Panc1 (cell line): Measurements from ENCODE around the gene PANK4. TPM values are rescaled to one million over a fixed set of nuclear protein-coding genes. Genes with fewer than 3 reads are reported as not detected.
A peak's percentile ranks its signal among the peaks of the same experiment; 100 is the strongest.

ENCODE experiments used
- ATAC-seq: fragments of 200-7000 bp; cut with Tn5 transposase; 2 replicates; pipeline ENCODE4 v1.9.1; 2020; ENCODE audit warnings: mild to moderate bottlenecking, moderate library complexity
- BruUV-seq: library from RNA; stranded (reverse); fragments of 400-500 nt; replicated peaks from 2 replicates; lab custom pipeline; 2021; lab: Mats Ljungman, UMichigan
- CTCF ChIA-PET: fragments of 300-600 bp; sonication (Branson Sonifier 250); formaldehyde crosslinking; loops from one replicate; lab custom pipeline; 2022; ENCODE audit warnings: antibody characterized with exemption; lab: Charles Lee
- POLR2A ChIA-PET: fragments of 300-600 bp; sonication (Branson Sonifier 250); formaldehyde crosslinking; loops from one replicate; lab custom pipeline; 2022; ENCODE audit warnings: antibody characterized with exemption; lab: Charles Lee
- DNase-seq: peaks from one replicate; pipeline ENCODE4 v3.0.0-alpha.2; 2010; ENCODE audit warnings: low read depth, low spot score
- H3K27ac ChIP-seq: 2 replicates; pipeline ENCODE4 v1.5.1; 2011; ENCODE audit warnings: mild to moderate bottlenecking, low read length, inconsistent platforms
- H3K27me3 ChIP-seq: fragments of 200-500 bp; sonication (Bioruptor generic); 2 replicates; pipeline ENCODE4 v1.6.0; 2014; ENCODE audit warnings: low read length, inconsistent platforms; ENCODE audit not compliant: control insufficient read depth, insufficient read depth
- H3K36me3 ChIP-seq: fragments of 200-500 bp; sonication (Bioruptor generic); 2 replicates; pipeline ENCODE4 v1.5.1; 2014; ENCODE audit warnings: inconsistent platforms, mild to moderate bottlenecking, low read length, moderate library complexity; ENCODE audit not compliant: control insufficient read depth, insufficient read depth
- H3K4me1 ChIP-seq: 2 replicates; pipeline ENCODE4 v1.5.1; 2011; ENCODE audit warnings: inconsistent platforms, mild to moderate bottlenecking, low read length, moderate library complexity; ENCODE audit not compliant: control insufficient read depth, insufficient read depth
- H3K4me3 ChIP-seq, 2 experiments: 2 replicates each; pipeline ENCODE4 v1.5.1; 2011 to 2012; ENCODE audit warnings: low read depth in 2 of 2, low read length in 2 of 2, mild to moderate bottlenecking in 2 of 2, inconsistent platforms in 1 of 2, moderate library complexity in 1 of 2
- H3K9me3 ChIP-seq: fragments of 200-500 bp; sonication (Bioruptor generic); 2 replicates; pipeline ENCODE4 v1.5.1; 2014; ENCODE audit warnings: low read depth, mild to moderate bottlenecking, inconsistent platforms, low read length, moderate library complexity; ENCODE audit not compliant: control insufficient read depth, insufficient read depth
- POLR2AphosphoS5 ChIP-seq: IDR thresholded peaks from 2 replicates; pipeline ENCODE4 v1.6.1; 2012; ENCODE audit warnings: mild to moderate bottlenecking, low read depth, low read length, moderate library complexity
- SIN3A ChIP-seq: IDR thresholded peaks from 2 replicates; pipeline ENCODE4 v1.6.1; 2012; ENCODE audit warnings: low read depth, mild to moderate bottlenecking, low read length, moderate library complexity, borderline replicate concordance; ENCODE audit not compliant: insufficient read depth
- TCF7L2 ChIP-seq: IDR thresholded peaks from 2 replicates; pipeline ENCODE4 v1.6.1; 2011; ENCODE audit warnings: mild to moderate bottlenecking, low read depth, low read length, inconsistent platforms
- in situ Hi-C: cut with HindIII; loops from 2 replicates; pipeline ENCODE4 v1.10.0; 2016; ENCODE audit warnings: low sequenced_read_pairs, low pct_unique_long_range_greater_than_20kb
- intact Hi-C: fragments of 100-400 bp; cut with micrococcal nuclease; formaldehyde crosslinking; loops from one replicate; pipeline ENCODE4 v1.10.0; 2022; ENCODE audit not compliant: unreplicated experiment
- total RNA-seq: library from RNA; stranded (reverse); gene quantifications from one replicate; pipeline ENCODE4 v1.2.1, GENCODE V29; 2021; ENCODE audit not compliant: unreplicated experiment
- TF ChIP-seq, protein P1 (sequence below): fragments of 450-650 bp; IDR thresholded peaks from 2 replicates; pipeline ENCODE4 v1.5.1; 2017; ENCODE audit warnings: mild to moderate bottlenecking
- TF ChIP-seq, protein P2 (sequence below), 2 experiments: IDR thresholded peaks; 2 replicates each; pipeline ENCODE4 v1.6.1; 2011 to 2012; ENCODE audit warnings: low read depth in 2 of 2, control low read depth in 1 of 2, low read length in 1 of 2, mild to moderate bottlenecking in 1 of 2, moderate library complexity in 1 of 2; ENCODE audit not compliant: insufficient read depth in 1 of 2

Gene PANK4
- total RNA-seq, 1 experiment from 2014 or later, result 35.9 TPM

DNA sequence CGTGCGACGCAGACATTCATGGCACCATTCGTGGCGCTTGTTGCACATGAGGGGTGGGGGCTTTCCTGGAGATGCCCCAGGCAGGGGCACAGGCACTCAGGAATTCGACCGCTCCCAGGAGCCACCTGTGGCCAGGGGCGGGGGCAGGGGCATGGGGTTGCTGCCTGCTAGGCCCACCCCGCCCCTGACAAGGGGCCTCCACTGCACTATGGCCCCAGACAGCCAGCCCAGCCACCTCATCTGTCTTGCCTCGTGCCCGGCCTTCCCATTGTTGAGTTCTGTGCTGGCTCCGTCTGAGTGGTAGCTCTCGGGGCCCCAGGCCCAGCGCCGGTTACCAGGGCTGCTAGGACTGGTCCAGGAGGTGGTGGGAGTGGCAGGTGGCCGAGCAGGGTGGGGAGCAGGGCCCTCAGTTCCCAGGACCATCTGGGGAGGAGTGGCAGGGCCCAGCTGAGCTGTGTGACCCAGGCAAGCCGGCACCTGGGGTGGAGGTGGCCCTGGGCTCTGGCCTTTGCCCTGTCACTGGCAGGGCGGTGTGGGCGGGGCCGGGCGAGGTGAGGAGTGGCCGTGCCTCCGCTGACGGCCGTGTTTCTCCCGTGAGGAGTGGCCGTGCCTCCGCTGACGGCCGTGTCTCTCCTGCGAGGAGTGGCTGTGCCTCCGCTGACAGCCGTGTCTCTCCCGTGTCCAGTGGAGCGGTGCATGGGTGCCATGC, 48.5 kb downstream of the PANK4 start:
- H3K4me1 ChIP-seq, result peaks cover 88% of the 10 kb centered on the region
- CTCF ChIA-PET, result interaction anchor here (0.6 kb wide), 1 partner anchor 65 kb away, joined by 4 read pairs; the partner anchor contains the start of gene PEX10

DNA sequence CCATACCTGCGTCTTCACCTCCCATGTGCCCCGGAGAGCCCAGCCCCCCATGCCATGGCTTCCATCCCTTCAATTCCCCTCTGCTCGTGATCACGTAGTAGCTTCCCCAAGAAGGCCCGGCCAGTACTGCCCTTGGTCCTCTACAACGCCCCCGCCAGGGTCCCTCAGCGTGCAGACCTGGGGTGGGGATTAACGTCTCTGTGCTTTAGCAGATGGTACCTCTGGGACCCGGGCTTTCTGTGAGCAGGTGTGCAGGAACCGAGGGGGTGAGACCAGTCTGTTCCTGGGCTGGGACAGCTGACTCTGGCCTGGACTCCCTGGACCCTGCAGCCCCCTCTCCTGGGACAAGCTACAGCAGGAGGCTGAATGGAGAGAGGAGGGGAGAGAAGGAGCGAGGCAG, 49.1 kb downstream of the PANK4 start:
- BruUV-seq, result no TSS peak
- ChIA-PET CTCF (interaction anchor here (0.6 kb wide), 1 partner anchor 65 kb away, joined by 4 read pairs; the partner anchor contains the start of gene PEX10), POLR2A (no interaction called here)
- no peaks in the 10 kb centered on the region for H3K27me3 ChIP-seq
- no peak overlapping the region for H3K4me3 ChIP-seq
- no peak for TF ChIP-seq SIN3A
- TF ChIP-seq TCF7L2, result no peak
- no peak for TF ChIP-seq POLR2AphosphoS5
- TF ChIP-seq, protein P1, sequence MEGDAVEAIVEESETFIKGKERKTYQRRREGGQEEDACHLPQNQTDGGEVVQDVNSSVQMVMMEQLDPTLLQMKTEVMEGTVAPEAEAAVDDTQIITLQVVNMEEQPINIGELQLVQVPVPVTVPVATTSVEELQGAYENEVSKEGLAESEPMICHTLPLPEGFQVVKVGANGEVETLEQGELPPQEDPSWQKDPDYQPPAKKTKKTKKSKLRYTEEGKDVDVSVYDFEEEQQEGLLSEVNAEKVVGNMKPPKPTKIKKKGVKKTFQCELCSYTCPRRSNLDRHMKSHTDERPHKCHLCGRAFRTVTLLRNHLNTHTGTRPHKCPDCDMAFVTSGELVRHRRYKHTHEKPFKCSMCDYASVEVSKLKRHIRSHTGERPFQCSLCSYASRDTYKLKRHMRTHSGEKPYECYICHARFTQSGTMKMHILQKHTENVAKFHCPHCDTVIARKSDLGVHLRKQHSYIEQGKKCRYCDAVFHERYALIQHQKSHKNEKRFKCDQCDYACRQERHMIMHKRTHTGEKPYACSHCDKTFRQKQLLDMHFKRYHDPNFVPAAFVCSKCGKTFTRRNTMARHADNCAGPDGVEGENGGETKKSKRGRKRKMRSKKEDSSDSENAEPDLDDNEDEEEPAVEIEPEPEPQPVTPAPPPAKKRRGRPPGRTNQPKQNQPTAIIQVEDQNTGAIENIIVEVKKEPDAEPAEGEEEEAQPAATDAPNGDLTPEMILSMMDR, result no peak
- TF ChIP-seq, protein P2, sequence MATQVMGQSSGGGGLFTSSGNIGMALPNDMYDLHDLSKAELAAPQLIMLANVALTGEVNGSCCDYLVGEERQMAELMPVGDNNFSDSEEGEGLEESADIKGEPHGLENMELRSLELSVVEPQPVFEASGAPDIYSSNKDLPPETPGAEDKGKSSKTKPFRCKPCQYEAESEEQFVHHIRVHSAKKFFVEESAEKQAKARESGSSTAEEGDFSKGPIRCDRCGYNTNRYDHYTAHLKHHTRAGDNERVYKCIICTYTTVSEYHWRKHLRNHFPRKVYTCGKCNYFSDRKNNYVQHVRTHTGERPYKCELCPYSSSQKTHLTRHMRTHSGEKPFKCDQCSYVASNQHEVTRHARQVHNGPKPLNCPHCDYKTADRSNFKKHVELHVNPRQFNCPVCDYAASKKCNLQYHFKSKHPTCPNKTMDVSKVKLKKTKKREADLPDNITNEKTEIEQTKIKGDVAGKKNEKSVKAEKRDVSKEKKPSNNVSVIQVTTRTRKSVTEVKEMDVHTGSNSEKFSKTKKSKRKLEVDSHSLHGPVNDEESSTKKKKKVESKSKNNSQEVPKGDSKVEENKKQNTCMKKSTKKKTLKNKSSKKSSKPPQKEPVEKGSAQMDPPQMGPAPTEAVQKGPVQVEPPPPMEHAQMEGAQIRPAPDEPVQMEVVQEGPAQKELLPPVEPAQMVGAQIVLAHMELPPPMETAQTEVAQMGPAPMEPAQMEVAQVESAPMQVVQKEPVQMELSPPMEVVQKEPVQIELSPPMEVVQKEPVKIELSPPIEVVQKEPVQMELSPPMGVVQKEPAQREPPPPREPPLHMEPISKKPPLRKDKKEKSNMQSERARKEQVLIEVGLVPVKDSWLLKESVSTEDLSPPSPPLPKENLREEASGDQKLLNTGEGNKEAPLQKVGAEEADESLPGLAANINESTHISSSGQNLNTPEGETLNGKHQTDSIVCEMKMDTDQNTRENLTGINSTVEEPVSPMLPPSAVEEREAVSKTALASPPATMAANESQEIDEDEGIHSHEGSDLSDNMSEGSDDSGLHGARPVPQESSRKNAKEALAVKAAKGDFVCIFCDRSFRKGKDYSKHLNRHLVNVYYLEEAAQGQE (IDR thresholded peaks at IDR 0.05; ENCODE audit: insufficient read depth in 1 of 2, low read depth in 2 of 2, low read length in 1 of 2), result no peak
- no peaks in the 10 kb centered on the region for H3K36me3 ChIP-seq
- in situ Hi-C loops, result no loop called here
- peaks cover 88% of the 10 kb centered on the region for H3K4me1 ChIP-seq
- no peak for ATAC-seq
- intact Hi-C loops, result loop anchor here (10.0 kb wide), 1 partner anchor 63 kb away; the partner anchor contains the start of gene PEX10
- no peak for DNase-seq
- H3K27ac ChIP-seq, result peak overlapping the region; percentile 70
- H3K9me3 ChIP-seq, result no peaks in the 10 kb centered on the region

More for the DNA sequence above, 48.5 kb downstream of the PANK4 start:
- ATAC-seq (no peak), DNase-seq (no peak)
- intact Hi-C loops, result loop anchor here (10.0 kb wide), 1 partner anchor 63 kb away; the partner anchor contains the start of gene PEX10
- TF ChIP-seq POLR2AphosphoS5, result no peak
- TF ChIP-seq, protein P1, result no peak
- Histone ChIP-seq H3K27me3 (no peaks in the 10 kb centered on the region), H3K36me3 (no peaks in the 10 kb centered on the region), H3K9me3 (no peaks in the 10 kb centered on the region), H3K4me3 (no peak overlapping the region), H3K27ac (peak overlapping the region; percentile 70; the same call in 1 of the 2 replicates)
- in situ Hi-C loops, result no loop called here
- BruUV-seq, result no TSS peak
- POLR2A ChIA-PET, result no interaction called here
